HepG2 (cell line): ENCODE data around the gene P2RX3.

Experiments
- POLR2AphosphoS5 ChIP-seq: IDR thresholded peaks from 2 replicates; pipeline ENCODE4 v1.6.1; 2012; ENCODE audit warnings: low read depth, low read length
- ZNF350 ChIP-seq: sonication (generic); formaldehyde crosslinking; IDR thresholded peaks from 2 replicates; pipeline ENCODE4 v1.4.0; 2020; ENCODE audit warnings: mild to moderate bottlenecking, low read depth, missing genetic modification reagents, borderline replicate concordance
- TF ChIP-seq, protein P1 (sequence below): sonication (generic); formaldehyde crosslinking; IDR thresholded peaks from 2 replicates; pipeline ENCODE4 v1.4.0; 2020; ENCODE audit warnings: missing genetic modification reagents

GRCh38 chr11:57406337-57406904, 68.3 kb downstream of the P2RX3 start:
- TF ChIP-seq, protein P1, sequence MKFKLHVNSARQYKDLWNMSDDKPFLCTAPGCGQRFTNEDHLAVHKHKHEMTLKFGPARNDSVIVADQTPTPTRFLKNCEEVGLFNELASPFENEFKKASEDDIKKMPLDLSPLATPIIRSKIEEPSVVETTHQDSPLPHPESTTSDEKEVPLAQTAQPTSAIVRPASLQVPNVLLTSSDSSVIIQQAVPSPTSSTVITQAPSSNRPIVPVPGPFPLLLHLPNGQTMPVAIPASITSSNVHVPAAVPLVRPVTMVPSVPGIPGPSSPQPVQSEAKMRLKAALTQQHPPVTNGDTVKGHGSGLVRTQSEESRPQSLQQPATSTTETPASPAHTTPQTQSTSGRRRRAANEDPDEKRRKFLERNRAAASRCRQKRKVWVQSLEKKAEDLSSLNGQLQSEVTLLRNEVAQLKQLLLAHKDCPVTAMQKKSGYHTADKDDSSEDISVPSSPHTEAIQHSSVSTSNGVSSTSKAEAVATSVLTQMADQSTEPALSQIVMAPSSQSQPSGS (CRISPR knock-in tag) = no peak
- TF ChIP-seq ZNF350 (CRISPR knock-in tag) (no peak), POLR2AphosphoS5 (no peak)
